ENCODE data around the gene PACS2.

DNA sequence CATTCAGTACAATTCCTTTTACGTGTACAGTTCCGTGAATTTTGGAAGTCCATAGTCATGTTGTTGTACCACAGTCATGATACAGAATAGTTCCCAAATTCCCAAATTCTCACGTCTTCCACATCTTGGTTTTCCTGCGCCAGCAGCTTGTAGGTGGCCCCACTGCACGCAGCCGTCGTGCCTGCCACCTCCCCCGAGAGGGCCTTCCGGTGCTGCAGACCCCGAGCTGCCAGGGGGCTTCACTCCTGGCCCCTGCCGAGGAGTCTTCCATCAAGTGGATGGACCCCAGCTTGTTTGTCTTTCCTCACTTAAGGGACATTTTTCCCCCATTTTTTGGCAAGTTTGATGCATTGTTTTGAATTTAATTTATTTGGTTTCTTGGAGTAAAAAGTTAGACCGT lies 121.9 kb downstream of the PACS2 start:
- TF ChIP-seq, protein P1, sequence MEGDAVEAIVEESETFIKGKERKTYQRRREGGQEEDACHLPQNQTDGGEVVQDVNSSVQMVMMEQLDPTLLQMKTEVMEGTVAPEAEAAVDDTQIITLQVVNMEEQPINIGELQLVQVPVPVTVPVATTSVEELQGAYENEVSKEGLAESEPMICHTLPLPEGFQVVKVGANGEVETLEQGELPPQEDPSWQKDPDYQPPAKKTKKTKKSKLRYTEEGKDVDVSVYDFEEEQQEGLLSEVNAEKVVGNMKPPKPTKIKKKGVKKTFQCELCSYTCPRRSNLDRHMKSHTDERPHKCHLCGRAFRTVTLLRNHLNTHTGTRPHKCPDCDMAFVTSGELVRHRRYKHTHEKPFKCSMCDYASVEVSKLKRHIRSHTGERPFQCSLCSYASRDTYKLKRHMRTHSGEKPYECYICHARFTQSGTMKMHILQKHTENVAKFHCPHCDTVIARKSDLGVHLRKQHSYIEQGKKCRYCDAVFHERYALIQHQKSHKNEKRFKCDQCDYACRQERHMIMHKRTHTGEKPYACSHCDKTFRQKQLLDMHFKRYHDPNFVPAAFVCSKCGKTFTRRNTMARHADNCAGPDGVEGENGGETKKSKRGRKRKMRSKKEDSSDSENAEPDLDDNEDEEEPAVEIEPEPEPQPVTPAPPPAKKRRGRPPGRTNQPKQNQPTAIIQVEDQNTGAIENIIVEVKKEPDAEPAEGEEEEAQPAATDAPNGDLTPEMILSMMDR (conservative IDR thresholded peaks at IDR 0.05; ENCODE audit: low read length): no peak
- TF ChIP-seq EZH2phosphoT487 (IDR thresholded peaks at IDR 0.05; ENCODE audit: borderline replicate concordance): no peak
